OCI-LY1 (cell line): ENCODE measurements around the gene NCF4.

Experiments used
- H2AFZ ChIP-seq: fragments of 200-600 bp; sonication (generic), shearing (Covaris generic); 2 replicates; pipeline ENCODE4 v1.6.0; 2014; ENCODE audit warnings: antibody characterized with exemption, mild to moderate bottlenecking, low read length
- H3F3A ChIP-seq: fragments of 200-600 bp; sonication (generic), shearing (Covaris generic); 2 replicates; pipeline ENCODE4 v1.6.0; 2014; ENCODE audit warnings: mild to moderate bottlenecking, antibody characterized with exemption, low read length, moderate library complexity; ENCODE audit not compliant: insufficient read depth
- H3K27ac ChIP-seq: fragments of 200-600 bp; sonication (generic); 2 replicates; pipeline ENCODE4 v1.5.1; 2014; ENCODE audit warnings: low read length, mixed run types, mild to moderate bottlenecking, low read depth; ENCODE audit not compliant: poor library complexity, severe bottlenecking
- H3K27me3 ChIP-seq: fragments of 200-600 bp; sonication (generic); 2 replicates; pipeline ENCODE4 v1.6.0; 2014; ENCODE audit warnings: antibody characterized with exemption, mild to moderate bottlenecking, low read length, moderate library complexity; ENCODE audit not compliant: insufficient read depth
- H3K36me3 ChIP-seq: fragments of 200-600 bp; sonication (generic); 2 replicates; pipeline ENCODE4 v1.6.1; 2014; ENCODE audit warnings: mild to moderate bottlenecking, antibody characterized with exemption, low read length, moderate library complexity, mixed read lengths; ENCODE audit not compliant: insufficient read depth
- H3K4me1 ChIP-seq: fragments of 200-600 bp; sonication (generic); 2 replicates; pipeline ENCODE4 v1.5.1; 2014; ENCODE audit warnings: mild to moderate bottlenecking, low read length, moderate library complexity; ENCODE audit not compliant: insufficient read depth, severe bottlenecking
- H3K4me2 ChIP-seq: fragments of 200-600 bp; sonication (generic), shearing (Covaris generic); 2 replicates; pipeline ENCODE4 v1.6.1; 2014; ENCODE audit warnings: low read length
- H3K4me3 ChIP-seq: fragments of 200-600 bp; sonication (generic); 2 replicates; pipeline ENCODE4 v1.5.1; 2014; ENCODE audit warnings: low read length, low read depth, mild to moderate bottlenecking, mixed read lengths; ENCODE audit not compliant: poor library complexity, severe bottlenecking
- H3K79me2 ChIP-seq: fragments of 200-600 bp; shearing (Covaris generic); 2 replicates; pipeline ENCODE4 v1.6.1; 2016; ENCODE audit warnings: mixed run types, low read length, mixed read lengths; ENCODE audit not compliant: insufficient read depth
- H3K9ac ChIP-seq: fragments of 200-600 bp; sonication (generic), shearing (Covaris generic); 2 replicates; pipeline ENCODE4 v1.6.1; 2014; ENCODE audit warnings: mild to moderate bottlenecking, low read length, mixed read lengths
- H3K9me2 ChIP-seq: fragments of 200-600 bp; sonication (generic), shearing (Covaris generic); 2 replicates; pipeline ENCODE4 v1.6.1; 2014; ENCODE audit warnings: low read depth, mild to moderate bottlenecking, low read length, mixed read lengths
- H3K9me3 ChIP-seq: fragments of 200-600 bp; shearing (Covaris generic); 2 replicates; pipeline ENCODE4 v1.6.1; 2014; ENCODE audit warnings: low read length, mixed read lengths
- H4K20me1 ChIP-seq: fragments of 200-600 bp; sonication (generic), shearing (Covaris generic); 2 replicates; pipeline ENCODE4 v1.6.0; 2016; ENCODE audit warnings: mild to moderate bottlenecking, low read length; ENCODE audit not compliant: insufficient read depth
- EZH2 ChIP-seq: fragments of 200-600 bp; sonication (generic), shearing (Covaris generic); IDR thresholded peaks from 2 replicates; pipeline ENCODE4 v1.8.0; 2017; ENCODE audit warnings: borderline replicate concordance, mixed run types, mild to moderate bottlenecking, antibody characterized with exemption, low read length, moderate library complexity, mixed read lengths
- TF ChIP-seq, protein P1 (sequence below): fragments of 200-600 bp; sonication (generic), shearing (Covaris generic); IDR thresholded peaks from 2 replicates; pipeline ENCODE4 v1.5.1; 2017; ENCODE audit warnings: mild to moderate bottlenecking, antibody characterized with exemption, low read length, moderate library complexity, mixed read lengths

Gene NCF4

DNA sequence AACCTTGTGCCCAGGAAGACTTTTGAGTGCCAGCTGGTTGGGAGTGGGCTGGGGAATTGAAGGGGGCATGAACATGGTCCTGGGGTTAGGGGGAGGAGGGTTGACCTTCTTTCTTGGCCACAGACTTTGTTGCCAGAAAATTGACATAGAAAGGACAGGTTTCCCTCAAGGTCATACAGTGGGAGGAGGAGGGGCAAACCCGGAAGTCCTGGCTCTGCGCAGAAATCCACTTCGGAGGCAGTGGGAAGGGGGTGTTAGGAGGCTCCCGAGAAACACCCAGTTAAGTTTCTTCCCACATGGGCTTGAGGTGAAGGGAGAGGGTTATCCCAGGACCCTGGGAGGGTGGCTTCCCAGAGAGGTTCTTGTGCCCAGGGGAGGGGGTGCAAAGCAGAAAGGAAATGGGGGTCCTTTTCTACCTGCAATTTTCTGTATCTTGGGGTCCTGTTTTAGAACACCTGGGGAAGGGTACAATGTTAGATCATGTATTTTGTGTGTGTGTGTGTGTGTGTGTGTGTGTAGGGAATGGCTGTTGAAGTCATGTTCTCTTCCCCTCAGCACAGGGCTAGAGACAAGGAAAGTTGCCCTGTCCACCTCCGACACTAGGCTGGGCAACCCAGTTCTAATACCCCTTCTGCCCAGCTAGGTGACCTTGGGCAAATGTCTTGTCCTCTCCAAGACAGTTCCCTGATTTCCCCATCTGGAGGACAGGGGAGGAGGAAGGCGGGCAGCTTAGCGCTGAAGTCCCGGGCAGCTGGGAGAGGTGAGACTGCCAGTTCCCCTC, 45.1 kb upstream of the NCF4 start:
- no peaks in the 10 kb centered on the region for H3K4me1 ChIP-seq
- no peaks in the 10 kb centered on the region for H4K20me1 ChIP-seq
- H3F3A ChIP-seq, result no peaks in the 10 kb centered on the region
- H3K9me2 ChIP-seq, result no peaks in the 10 kb centered on the region
- no peak overlapping the region for H3K9ac ChIP-seq
- TF ChIP-seq EZH2, result no peak
- TF ChIP-seq, protein P1, sequence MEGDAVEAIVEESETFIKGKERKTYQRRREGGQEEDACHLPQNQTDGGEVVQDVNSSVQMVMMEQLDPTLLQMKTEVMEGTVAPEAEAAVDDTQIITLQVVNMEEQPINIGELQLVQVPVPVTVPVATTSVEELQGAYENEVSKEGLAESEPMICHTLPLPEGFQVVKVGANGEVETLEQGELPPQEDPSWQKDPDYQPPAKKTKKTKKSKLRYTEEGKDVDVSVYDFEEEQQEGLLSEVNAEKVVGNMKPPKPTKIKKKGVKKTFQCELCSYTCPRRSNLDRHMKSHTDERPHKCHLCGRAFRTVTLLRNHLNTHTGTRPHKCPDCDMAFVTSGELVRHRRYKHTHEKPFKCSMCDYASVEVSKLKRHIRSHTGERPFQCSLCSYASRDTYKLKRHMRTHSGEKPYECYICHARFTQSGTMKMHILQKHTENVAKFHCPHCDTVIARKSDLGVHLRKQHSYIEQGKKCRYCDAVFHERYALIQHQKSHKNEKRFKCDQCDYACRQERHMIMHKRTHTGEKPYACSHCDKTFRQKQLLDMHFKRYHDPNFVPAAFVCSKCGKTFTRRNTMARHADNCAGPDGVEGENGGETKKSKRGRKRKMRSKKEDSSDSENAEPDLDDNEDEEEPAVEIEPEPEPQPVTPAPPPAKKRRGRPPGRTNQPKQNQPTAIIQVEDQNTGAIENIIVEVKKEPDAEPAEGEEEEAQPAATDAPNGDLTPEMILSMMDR, result no peak
- no peaks in the 10 kb centered on the region for H3K36me3 ChIP-seq
- H3K27ac ChIP-seq, result no peak overlapping the region
- H3K4me3 ChIP-seq, result no peak overlapping the region
- H3K79me2 ChIP-seq, result no peaks in the 10 kb centered on the region
- H3K27me3 ChIP-seq, result 0 out of 2 replicates have a peak, but pooled peaks cover 6% of the 10 kb centered on the region
- H3K4me2 ChIP-seq, result no peak overlapping the region
- no peaks in the 10 kb centered on the region for H3K9me3 ChIP-seq
- no peak overlapping the region for H2AFZ ChIP-seq

DNA sequence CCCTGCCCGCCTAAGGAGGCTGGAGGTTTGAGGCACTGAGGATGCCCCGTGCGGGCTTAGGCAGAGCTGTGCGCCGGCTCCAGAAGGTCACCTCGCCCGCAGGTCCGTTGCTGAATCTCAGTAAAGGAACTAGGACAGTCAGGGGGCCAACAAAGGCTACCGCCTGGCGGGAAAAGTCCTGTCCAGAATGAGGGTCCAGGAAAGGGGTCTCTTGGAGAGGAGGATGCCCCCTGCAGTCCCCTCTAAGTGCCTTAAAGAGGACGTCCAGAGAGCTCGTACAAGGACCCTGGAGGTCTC, 44.5 kb upstream of the NCF4 start:
- Histone ChIP-seq H2AFZ (no peak overlapping the region), H3K79me2 (no peaks in the 10 kb centered on the region), H3K9ac (no peak overlapping the region), H3K27me3 (0 out of 2 replicates have a peak, but pooled peaks cover 6% of the 10 kb centered on the region), H3F3A (no peaks in the 10 kb centered on the region), H4K20me1 (no peaks in the 10 kb centered on the region), H3K36me3 (no peaks in the 10 kb centered on the region), H3K9me3 (no peaks in the 10 kb centered on the region), H3K4me2 (no peak overlapping the region), H3K27ac (no peak overlapping the region), H3K9me2 (no peaks in the 10 kb centered on the region), H3K4me1 (no peaks in the 10 kb centered on the region), H3K4me3 (no peak overlapping the region)
- TF ChIP-seq EZH2, result no peak
- TF ChIP-seq, protein P1, result no peak

DNA sequence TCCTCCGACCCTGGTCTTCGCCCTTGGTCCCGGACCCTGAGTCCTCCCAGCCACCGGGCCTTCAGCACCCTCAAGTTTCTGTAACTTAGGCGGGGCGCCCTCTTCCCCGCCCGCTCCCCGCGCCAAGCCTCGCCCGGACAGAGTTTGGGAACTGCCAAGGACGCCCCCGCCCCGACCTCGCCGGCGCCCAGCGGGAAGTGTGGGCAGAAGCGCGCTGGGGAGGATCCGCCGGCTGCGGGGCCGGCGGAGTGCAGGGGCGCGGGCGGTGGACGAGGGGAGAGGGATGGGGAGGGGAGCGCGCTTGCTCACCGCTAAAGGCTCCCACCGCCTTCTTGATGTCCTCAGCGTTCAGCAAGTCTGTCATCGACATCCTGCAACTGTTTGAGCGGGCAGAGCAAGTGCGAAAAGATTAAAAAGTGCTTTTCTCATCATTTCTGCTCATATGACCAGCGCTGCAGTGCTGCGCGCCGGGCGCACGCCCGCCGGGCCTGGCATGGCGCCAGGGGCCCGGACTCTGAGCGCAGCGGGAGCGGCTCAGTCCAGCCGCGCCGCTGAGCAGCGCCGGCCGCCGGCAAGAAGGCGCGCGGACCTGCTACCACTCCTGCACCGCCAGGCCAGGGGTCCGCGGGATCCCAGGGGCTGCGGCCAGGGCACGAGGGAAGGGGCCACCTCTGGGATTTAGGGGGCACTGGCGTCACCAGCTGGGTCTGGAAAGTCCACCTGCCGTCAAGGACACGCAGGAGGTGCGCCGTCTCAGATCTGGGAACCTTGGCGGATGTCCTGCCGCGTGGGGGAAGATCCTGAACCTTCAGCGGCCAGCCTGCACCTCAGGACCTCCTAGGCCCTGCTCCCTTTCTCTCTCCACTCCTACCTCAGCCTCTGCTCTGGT, 43.9 kb upstream of the NCF4 start, which contains the start of gene PVALB:
PVALB (minus strand) TSS at position 400 of the 889 bp plus-strand sequence; CDS start at position 370, 30 bp downstream.
- H3F3A ChIP-seq, result no peaks in the 10 kb centered on the region
- H3K9me3 ChIP-seq, result no peaks in the 10 kb centered on the region
- no peaks in the 10 kb centered on the region for H3K9me2 ChIP-seq
- no peaks in the 10 kb centered on the region for H3K79me2 ChIP-seq
- no peaks in the 10 kb centered on the region for H4K20me1 ChIP-seq
- TF ChIP-seq EZH2, result no peak
- TF ChIP-seq, protein P1, result no peak
- H3K27ac ChIP-seq, result no peak within 1 kb of the TSS
- H3K36me3 ChIP-seq, result no peaks in the 10 kb centered on the region
- no peak within 1 kb of the TSS for H3K4me3 ChIP-seq
- H2AFZ ChIP-seq, result no peak within 1 kb of the TSS
- H3K9ac ChIP-seq, result no peak within 1 kb of the TSS
- H3K4me1 ChIP-seq, result no peaks in the 10 kb centered on the region
- H3K4me2 ChIP-seq, result no peak within 1 kb of the TSS
- H3K27me3 ChIP-seq, result 0 out of 2 replicates have a peak, but pooled peaks cover 6% of the 10 kb centered on the region
